HG02763 (cell line): ENCODE data around the gene ARHGAP10.

Source experiments
- ATAC-seq: cut with Tn5 transposase; IDR thresholded peaks from one replicate; pipeline ENCODE4 v1.9.1; 2021; ENCODE audit warnings: mild to moderate bottlenecking, moderate library complexity; ENCODE audit not compliant: unreplicated experiment

Gene ARHGAP10

GRCh38 chr4:147943159-147943638, 211.3 kb downstream of the ARHGAP10 start:
- ATAC-seq: peak; percentile 92

DNA sequence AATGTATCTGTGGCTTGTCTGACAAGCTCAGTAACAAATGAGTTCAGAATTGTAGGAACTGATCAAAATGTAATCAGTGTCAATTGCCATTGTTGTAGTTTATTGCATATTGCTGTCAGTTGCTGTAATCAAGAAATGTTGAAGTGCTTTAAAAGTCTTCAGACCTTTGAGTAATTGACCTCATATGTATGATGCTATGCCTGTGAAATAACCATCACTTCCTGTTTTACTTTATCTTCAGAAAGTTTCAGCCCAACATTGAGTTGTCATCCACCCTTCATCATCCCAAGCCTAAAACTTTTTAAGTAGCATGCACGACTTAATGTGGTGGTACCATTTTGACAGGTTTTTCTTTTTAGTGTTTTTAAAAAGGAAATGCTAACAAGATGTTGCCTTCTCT, 212.4 kb downstream of the ARHGAP10 start:
- ATAC-seq: no peak

DNA sequence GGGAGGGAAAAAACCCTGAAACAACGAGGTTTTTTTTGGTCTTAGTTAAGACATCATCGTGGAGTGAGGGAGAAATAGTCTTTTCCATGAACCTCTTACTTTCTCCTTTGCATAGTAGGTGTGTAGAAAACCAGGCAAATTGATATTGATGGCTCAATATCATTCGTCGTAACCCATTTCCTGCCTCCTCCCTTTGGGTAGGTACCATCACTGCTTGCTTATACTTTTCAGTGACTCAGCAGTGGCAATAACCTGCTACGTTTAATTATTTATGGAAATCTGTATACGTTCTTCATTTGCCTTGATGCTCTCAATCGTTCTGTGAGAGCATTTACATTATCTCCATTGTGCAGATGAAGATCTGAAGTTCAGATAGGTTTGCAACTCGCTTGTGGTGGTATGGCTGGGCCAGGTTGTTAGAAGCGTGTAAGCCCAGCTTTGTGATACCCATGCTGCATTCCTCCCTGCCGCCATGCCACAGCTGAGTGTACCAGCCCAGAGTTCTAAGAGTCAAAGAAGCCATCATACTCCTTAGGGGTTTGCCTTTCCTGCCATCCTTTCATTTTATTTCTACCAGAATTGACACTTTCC, 212.9 kb downstream of the ARHGAP10 start:
- ATAC-seq: no peak

DNA sequence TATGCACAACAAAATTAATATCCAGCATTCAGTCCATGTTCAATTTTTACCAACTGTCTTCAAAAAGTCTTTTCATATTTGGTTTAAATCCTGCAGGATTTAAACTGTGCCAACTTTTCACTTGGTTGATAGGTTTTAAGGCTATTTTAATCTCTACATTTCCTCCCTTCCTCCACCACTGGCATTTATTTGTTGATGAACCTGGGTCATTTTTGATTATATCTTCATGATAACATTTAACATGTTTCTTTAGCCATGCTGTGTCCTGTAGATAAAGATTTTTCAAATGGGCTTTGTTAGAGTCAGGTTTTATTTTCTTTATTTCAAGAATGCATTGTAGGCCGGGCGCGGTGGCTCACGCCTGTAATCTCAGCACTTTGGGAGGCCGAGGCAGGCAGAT, 216.4 kb downstream of the ARHGAP10 start:
- ATAC-seq: no peak

- no peak for ATAC-seq
These were observed 218.4 kb downstream of the ARHGAP10 start for GRCh38 chr4:147950261-147950660.

- ATAC-seq: no peak
These were observed 219.0 kb downstream of the ARHGAP10 start for GRCh38 chr4:147950841-147951240.

DNA sequence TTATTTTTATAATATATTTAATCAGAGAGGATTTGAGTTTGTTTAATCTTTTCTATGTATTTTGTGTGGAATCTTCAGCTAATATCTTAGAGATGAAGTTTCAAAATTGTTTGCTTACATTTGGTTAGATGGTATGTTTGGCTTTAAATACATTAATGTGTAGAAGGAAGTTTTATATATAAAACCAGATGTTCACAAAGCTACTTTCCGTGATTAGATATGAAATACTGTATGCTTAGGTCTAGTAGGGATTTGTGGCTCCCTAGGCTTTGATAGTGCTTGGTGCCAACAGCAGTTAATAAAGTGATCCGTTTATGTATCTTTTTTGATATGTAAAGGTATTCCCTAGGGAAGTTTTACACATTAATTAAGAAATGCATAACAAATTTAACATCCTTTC, 223.0 kb downstream of the ARHGAP10 start:
- ATAC-seq: no peak

- no peak for ATAC-seq
These were observed 224.1 kb downstream of the ARHGAP10 start for GRCh38 chr4:147955827-147956558.

DNA sequence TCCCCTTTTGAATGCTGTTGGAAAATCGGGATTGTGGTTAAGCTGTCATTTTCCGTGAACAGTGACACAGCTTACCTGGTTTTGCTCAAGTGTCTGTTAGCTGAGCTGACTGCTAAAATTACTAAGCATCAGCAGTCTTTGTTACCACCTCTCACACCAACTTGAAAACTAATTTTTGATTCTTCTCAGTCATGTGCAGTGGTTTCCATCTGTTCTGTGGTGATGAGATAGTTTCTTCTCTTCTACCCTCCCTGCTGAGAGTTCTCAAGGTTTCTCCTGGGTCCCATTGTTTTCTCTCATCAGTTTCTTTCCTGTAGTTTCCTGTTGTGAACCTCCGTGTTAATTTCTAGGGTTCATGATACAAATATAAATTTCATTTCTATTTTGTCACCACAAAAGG, 225.6 kb downstream of the ARHGAP10 start:
- ATAC-seq: no peak

DNA sequence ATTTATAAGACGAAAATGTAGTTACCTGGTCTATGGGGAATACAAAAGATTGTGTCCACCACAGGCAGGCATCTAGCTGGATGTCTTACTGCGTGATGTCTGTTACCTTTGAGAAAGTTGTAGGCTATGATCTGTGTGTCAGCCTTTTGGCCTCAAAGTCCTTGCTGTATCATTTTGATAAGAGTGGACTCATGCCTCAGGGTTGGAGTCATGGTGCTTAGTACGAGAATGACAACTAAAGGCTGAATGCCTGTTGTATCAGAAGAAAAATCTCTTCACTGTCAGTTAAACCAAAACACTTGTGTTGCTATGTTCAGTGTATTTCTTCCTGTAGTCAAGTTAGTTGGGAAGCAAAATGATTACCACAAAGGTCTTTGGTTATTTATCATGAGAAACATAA, 226.2 kb downstream of the ARHGAP10 start:
- ATAC-seq: no peak

DNA sequence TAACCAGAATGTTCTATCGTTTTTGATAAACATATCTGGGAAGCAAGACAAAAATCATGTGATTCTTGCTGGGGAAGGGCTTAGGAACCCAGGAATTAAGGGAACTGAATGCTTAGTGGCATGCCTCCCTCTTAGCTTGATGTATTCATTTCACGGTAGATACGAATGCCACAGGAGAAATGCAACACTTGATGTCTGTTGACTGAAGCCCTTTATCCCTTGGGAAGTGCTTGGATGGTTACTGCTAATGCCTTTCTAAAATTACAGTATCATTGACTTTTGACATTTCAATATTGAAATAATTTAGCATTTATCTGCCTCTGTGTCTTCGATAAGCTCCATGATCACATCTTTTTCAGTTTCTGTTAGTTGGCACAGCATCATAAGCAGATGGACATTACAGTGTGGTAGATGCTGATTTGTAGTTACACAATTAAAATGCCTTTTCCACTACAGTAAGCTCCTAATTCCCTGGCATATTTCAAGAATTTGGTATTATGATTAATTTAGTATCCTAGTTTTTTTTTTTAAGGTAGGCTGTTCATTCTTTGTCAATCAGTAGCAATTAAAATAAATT, 226.7 kb downstream of the ARHGAP10 start:
- ATAC-seq: no peak

- ATAC-seq: peak; percentile 68
These were observed 229.1 kb downstream of the ARHGAP10 start for GRCh38 chr4:147960971-147961370.

DNA sequence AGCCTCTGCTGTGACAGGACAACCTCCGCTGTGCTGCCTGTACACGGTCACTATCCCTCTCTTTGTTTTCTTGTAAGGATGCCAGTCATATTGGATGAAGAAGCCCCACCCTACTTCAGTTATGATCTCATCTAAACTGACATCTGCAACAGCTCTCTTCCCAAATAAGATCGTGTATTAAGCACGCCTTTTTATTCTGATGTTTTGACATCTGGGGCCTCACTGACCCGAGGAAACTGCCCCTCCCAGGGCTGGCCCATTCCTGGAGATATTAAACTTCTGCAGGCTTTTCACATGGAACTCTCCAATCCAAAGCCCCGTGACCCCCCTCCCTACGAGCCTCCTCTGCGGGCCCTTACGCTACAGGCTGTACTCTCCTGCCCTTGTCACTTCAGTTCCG, 232.0 kb downstream of the ARHGAP10 start:
- ATAC-seq: no peak

DNA sequence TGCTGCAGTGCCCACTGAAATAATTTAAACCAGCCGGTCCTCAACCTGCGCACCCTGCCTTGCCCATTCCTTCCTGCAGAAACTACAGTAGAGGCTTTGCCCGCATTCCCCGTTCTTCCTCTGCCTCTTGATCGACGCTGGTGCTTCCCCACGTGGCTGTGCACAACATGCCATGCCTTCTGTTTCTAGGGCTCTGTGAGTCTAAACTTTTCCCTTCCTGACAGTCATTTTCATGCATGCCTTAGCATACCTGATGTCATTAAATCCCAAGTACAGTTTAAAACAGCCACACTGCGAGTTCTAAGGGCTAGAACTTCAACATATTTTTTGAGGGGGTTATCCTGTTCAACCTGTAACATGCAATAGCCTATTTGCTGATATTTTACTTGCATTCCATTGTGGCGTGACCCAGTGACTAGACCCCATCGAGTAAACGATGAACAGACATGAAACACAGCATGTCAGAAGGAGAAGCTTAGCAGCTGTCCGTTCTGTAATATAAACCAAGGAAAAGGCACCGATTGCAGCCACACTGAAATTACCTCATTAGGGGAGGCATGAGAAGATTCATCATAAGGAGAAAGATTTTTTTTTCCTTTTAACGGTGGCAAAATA, 232.5 kb downstream of the ARHGAP10 start:
- ATAC-seq: no peak

DNA sequence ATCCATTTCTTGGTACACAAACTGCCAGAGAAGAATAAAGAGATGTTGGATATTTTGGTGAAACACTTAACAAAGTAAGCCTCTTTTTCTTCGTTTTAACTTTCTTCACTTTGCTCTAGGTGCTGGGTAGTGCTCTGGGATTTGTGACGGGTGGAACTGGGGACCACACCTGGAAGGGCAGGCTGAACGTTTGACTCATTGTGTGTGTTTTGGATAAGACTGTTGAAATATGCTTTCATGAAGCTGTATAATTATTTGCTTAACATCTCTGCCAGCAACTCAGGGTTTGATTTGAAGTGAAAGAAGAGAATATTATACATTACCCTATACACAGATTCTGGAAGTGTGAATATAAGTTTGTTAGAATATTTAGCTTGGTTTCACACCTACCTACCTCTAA, 233.2 kb downstream of the ARHGAP10 start:
- ATAC-seq: no peak

DNA sequence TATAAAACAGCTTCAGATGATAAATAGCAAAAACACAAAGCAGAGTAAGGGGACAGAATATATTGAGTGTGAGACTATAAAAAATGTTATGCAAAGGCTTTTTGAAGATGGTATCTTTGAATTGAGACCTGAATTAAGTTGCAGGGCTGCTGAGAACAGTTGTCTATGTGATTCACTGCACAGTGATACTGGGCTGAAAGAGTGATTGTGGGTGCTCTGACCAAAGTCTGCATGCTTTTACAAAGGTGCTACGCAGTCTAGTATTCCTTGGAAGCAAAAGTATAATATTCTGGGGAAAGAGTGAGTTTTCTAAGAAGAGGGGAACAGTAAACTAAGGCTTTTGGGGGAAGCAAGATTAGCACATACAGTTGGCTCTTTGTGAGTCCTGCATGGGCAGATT, 234.0 kb downstream of the ARHGAP10 start:
- no peak for ATAC-seq

DNA sequence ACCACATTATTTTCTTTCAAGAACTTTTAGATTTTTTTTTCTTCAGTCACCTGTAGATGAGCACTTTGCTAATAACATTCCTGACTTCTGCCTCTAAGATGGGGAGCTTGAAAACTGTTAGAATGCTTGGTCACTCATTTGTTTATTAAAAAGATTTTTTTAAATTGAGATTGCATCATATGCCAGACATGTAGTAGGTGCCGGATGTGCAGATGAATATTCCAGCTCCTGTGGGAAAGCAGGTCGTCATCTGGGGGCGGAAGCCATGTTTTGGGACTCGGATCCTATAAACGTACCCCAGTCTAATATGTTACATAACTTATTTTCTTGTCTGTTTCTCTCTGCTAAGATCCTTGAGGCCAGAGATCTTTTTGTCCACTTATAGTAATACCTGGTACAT, 236.8 kb downstream of the ARHGAP10 start:
- ATAC-seq: no peak

- peak; percentile 67 for ATAC-seq
These were observed 237.9 kb downstream of the ARHGAP10 start for GRCh38 chr4:147969573-147970385.

DNA sequence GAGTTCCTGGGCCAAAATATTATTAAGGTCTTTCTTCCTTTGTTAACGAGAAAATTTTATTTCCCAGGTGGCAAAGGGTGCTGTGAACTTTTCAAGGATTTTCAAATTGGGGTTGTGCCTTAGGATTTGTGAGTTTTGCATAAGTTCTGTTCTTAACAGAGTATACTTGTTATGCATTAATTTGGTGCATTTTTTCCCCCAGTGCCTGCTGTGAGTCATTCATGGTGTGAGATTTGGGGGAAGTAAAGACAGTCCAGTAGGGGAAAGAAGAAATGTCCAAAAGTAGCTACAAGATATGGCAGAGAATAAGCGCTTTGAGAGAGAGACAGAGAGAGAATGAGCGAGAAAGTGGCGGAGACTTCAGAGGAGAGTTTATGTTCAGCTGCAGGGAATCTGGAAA, 239.2 kb downstream of the ARHGAP10 start:
- no peak for ATAC-seq

DNA sequence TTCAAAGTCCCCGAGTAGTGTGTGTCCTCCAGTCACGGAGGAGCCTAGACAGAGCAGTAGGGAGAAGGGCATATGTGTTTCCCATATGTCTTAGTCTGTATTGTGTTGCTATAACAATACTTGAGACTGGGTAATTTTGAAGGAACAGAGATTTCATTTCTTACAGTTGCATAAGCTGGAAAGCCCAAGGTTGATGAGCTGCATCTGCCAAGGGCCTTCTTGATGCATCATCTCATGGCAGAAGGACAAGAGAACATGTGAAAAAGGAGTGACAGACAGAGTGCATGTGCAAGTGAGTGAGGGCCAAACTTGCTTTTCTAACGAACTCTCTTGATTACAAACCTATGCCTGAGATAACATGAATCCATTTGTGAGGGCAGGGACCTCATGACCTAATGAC, 243.4 kb downstream of the ARHGAP10 start:
- no peak for ATAC-seq
